ENCODE data around the gene FANK1.
"Not testable (repeated sequence)": the region's sequence is repeated elsewhere in the genome, so short reads cannot be mapped to it uniquely, and the experiment has no call there.

FANK1 gene, protein sequence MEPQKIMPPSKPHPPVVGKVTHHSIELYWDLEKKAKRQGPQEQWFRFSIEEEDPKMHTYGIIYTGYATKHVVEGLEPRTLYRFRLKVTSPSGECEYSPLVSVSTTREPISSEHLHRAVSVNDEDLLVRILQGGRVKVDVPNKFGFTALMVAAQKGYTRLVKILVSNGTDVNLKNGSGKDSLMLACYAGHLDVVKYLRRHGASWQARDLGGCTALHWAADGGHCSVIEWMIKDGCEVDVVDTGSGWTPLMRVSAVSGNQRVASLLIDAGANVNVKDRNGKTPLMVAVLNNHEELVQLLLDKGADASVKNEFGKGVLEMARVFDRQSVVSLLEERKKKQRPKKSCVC

DNA sequence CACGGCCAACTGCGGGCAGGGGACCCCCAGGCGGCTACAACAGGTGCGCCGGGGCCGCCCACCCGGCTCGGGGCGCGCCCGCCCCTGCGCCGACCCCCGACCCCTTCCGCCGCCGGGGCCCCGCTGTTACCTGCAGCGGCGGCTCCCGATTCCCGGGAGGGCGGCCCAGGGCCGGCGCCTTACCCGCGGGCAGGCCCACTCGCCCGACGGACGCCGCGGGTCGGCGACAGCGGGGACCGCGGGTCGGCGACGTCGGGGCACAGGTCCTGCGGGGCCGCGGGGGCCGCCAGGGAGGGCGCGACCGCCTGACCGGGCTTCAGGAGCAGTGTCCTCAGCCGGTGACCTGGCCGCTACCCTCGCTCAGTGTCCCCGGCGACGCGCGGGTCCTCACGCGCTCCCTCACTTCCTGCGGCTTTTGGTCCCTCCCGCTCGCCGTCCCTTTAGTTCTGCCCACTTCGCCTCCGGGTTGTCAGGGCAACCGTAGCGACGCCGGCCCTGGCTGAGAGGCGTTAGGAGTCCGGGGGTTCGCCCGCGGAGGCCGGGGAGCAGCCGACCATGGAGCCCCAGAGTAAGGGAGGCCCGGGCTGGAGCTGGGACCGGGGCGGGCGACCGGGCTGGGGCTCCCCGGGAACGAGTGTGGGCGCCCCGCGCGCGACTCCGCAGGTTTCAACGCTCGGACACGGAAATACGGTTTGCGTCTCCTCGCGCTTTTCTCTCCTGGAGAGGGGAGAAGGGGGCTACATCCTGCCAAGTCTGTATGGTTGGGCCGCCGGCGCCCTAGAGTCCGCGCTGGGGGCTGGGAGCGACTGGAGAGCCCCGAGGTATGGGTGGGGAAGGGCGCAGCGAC is at the start of gene FANK1:
Gene FANK1 (plus strand): TSS at position 477 of the 847 bp plus-strand sequence. CDS start 79 bp downstream, at position 556.
- DNase-seq (ENCODE audit: extremely low spot score), result peak; percentile 68
- TF ChIP-seq LEF1 (IDR thresholded peaks at IDR 0.05; ENCODE audit: borderline replicate concordance) (peak; percentile 43; the same call in 1 of the 2 replicates), L3MBTL2 (conservative IDR thresholded peaks at IDR 0.05) (peak; percentile 23; the same call in 1 of the 2 replicates)
- POLR2A ChIA-PET, CTCF ChIA-PET: not testable (repeated sequence)

DNA sequence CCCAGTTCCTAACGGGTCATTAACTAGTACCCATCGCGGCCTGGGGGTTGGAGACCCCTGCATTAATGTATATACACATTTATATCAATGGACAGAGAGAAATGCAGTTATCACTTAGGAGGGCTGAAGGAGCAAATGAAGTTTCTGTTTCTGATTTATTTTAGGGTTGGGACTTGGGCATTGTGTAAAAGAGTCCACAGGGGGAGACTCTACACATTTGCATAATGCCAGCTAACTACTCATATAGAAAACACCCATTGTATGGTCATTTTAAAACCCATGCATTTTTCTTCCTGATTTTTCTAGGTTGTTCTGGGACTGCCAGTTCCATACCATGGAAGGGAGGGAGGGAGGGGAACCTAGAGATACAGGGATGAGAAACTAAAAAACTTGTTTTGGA is 49.5 kb upstream of the FANK1 start:
- ChIA-PET CTCF (no interaction called here), POLR2A (no interaction called here)
- TF ChIP-seq SUZ12 (IDR thresholded peaks at IDR 0.05), result no peak
- no peak for TF ChIP-seq HDGF (IDR thresholded peaks at IDR 0.05; ENCODE audit: borderline replicate concordance)
- TF ChIP-seq ELF4 (IDR thresholded peaks at IDR 0.05), result no peak
- no peak for TF ChIP-seq SP1 (IDR thresholded peaks at IDR 0.05)
- TF ChIP-seq FOXA1 (IDR thresholded peaks at IDR 0.05), result no peak
- no peak for TF ChIP-seq NFRKB (IDR thresholded peaks at IDR 0.05)
- no peak for TF ChIP-seq CTBP1 (IDR thresholded peaks at IDR 0.05; ENCODE audit: borderline replicate concordance)
- no peak for DNase-seq (ENCODE audit: extremely low spot score)

DNA sequence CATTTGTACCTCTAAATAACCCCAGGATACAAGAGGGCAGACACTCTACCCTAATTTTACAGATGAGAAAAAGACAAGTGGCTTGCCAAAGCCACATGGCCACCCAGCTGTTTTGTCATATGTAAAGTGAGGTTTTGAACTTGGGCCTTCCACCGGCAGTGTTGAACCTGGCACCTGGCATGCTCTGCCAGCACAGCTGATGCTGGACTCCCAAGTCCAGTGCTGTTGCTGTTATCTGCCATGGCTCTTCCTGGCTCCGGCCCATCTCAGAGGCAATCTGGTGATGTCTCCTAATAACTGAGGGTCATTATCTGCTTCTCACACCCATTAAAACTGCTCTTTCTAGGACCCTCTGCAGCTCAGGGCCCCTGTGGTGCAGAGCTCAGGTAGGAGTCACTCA is 48.0 kb upstream of the FANK1 start:
- ChIA-PET POLR2A (no interaction called here), CTCF (no interaction called here)
- no peak for TF ChIP-seq TARDBP (IDR thresholded peaks at IDR 0.05)
- no peak for TF ChIP-seq ARNT (IDR thresholded peaks at IDR 0.05)
- no peak for TF ChIP-seq HDGF (IDR thresholded peaks at IDR 0.05; ENCODE audit: borderline replicate concordance)
- TF ChIP-seq ELF4 (IDR thresholded peaks at IDR 0.05), result no peak
- TF ChIP-seq, protein P1, sequence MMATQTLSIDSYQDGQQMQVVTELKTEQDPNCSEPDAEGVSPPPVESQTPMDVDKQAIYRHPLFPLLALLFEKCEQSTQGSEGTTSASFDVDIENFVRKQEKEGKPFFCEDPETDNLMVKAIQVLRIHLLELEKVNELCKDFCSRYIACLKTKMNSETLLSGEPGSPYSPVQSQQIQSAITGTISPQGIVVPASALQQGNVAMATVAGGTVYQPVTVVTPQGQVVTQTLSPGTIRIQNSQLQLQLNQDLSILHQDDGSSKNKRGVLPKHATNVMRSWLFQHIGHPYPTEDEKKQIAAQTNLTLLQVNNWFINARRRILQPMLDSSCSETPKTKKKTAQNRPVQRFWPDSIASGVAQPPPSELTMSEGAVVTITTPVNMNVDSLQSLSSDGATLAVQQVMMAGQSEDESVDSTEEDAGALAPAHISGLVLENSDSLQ (IDR thresholded peaks at IDR 0.05), result no peak
- DNase-seq (ENCODE audit: extremely low spot score), result no peak

DNA sequence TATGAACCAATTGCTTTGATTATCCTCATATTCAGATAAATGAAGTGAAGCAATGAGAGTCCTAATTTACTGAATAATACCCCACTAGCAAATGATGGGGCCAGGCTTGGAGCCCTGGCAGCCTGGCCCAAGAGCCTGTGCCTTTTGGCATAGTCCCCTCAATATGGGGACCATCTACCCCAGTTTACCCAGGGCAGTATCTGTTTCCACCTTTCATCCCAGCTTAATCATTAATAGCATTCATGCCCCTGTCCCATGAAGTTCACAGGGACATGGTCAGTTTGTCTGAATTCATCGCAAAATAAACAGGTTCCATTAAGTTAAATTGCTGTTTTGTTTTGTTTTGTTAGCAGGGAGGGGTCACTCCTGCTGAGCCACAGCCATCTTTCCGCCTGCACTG is 47.5 kb upstream of the FANK1 start:
- TF ChIP-seq CTBP1 (IDR thresholded peaks at IDR 0.05; ENCODE audit: borderline replicate concordance), result no peak
- TF ChIP-seq ZNF384 (IDR thresholded peaks at IDR 0.05), result no peak
- no peak for TF ChIP-seq FOXM1 (IDR thresholded peaks at IDR 0.05; ENCODE audit: borderline replicate concordance)
- TF ChIP-seq SP1 (IDR thresholded peaks at IDR 0.05), result no peak
- TF ChIP-seq BHLHE40 (IDR thresholded peaks at IDR 0.05; ENCODE audit: borderline replicate concordance), result no peak
- no peak for DNase-seq (ENCODE audit: extremely low spot score)
- ChIA-PET POLR2A (no interaction called here), CTCF (no interaction called here)

DNA sequence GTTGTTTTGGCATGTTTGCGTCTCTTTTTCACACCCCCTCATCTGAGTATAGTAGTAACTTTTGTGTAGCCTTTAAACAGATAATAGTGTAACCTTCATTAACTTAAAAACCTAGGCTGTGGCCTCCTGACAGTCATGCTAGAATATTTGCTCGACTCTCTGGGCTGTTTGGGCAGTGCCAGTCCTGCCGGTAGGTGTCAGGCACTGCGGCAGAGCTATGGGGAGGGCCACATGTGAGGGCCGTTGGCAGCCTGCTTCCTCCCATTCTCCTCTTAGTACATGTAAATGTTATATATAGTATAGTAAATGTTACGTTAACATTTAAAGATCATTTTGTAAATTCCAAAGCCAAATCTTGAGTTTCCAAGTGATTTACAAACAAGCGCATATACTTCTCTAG is 46.9 kb upstream of the FANK1 start:
- TF ChIP-seq, protein P1 (IDR thresholded peaks at IDR 0.05), result no peak
- TF ChIP-seq FOXM1 (IDR thresholded peaks at IDR 0.05; ENCODE audit: borderline replicate concordance), result no peak
- no peak for TF ChIP-seq HDGF (IDR thresholded peaks at IDR 0.05; ENCODE audit: borderline replicate concordance)
- no peak for TF ChIP-seq ELF4 (IDR thresholded peaks at IDR 0.05)
- TF ChIP-seq FOXK2 (IDR thresholded peaks at IDR 0.05), result no peak
- TF ChIP-seq BHLHE40 (IDR thresholded peaks at IDR 0.05; ENCODE audit: borderline replicate concordance), result no peak
- TF ChIP-seq CTBP1 (IDR thresholded peaks at IDR 0.05; ENCODE audit: borderline replicate concordance), result no peak
- TF ChIP-seq ZNF384 (IDR thresholded peaks at IDR 0.05), result no peak
- no peak for TF ChIP-seq L3MBTL2 (conservative IDR thresholded peaks at IDR 0.05)
- TF ChIP-seq FOXA1 (IDR thresholded peaks at IDR 0.05), result no peak
- TF ChIP-seq TARDBP (IDR thresholded peaks at IDR 0.05), result no peak
- DNase-seq (ENCODE audit: extremely low spot score), result no peak
- ChIA-PET CTCF (no interaction called here), POLR2A (no interaction called here)

DNA sequence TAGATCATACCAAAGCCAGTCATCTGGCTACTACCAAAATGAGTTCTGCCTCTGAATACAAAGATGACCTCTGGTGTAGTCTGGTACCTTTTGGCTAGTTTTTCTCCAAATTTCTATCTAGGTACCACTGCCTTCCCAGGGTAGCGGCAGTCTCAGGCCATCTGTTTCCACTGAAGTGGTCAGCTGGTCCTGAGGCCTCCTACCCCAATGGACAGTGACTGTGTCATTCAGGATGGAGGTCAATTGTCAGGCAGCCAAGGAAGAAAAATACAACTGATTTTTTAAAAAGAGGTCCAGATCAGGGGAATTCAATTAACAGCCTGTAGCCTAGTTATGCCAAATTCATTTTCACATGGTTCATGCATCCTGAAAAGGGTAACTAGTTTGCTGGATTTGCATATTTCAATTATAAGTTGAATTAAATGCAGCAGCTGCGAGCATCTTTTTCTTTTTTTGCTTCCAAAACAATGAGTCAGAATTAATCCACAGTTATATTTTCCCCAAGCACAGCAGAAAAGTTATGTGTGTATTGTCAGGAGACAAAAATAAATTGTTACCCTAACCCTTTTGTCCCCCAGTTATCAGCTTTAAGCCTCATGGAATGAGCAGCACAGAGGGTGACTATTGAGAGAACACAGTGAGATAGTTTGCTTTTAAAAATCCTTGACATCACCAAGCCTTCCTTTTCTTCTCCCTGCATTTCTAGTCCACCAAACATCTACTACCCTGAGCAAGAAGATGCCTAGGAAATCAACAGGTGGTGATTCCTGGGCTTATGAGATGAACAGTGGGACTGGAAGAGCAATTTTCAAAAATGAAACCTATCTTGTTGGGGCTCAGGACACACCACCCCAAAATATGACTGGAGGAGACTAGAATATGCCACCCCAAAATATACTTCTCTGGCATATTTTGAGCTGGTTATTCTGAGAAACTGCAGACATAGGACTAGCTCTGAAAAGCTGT is 45.3 kb upstream of the FANK1 start:
- no peak for DNase-seq (ENCODE audit: extremely low spot score)
- POLR2A ChIA-PET, result no interaction called here
- CTCF ChIA-PET, result no interaction called here
- no peak for TF ChIP-seq ZNF384 (IDR thresholded peaks at IDR 0.05)

DNA sequence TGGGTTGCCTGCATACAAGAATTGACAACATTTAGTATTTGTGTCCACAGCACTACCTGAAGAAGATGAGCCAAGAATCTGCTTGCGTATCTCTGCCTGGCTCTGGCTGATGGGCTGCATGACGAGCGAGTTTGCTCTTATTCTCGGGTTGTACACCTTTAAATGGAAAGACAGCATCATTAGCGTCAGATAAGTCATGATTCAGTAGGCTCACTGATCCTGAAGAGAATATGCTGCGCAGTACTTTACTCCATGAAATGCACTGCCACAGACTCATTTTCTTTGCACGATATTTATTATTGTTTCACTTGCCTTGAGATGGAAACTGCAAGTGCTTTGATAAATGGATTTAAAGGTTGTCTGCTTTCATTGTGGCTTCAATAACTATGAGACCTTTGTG is 43.9 kb upstream of the FANK1 start:
- ChIA-PET CTCF (no interaction called here), POLR2A (no interaction called here)
- TF ChIP-seq FOXM1 (IDR thresholded peaks at IDR 0.05; ENCODE audit: borderline replicate concordance), result no peak
- TF ChIP-seq HDGF (IDR thresholded peaks at IDR 0.05; ENCODE audit: borderline replicate concordance), result no peak
- no peak for TF ChIP-seq LEF1 (IDR thresholded peaks at IDR 0.05; ENCODE audit: borderline replicate concordance)
- TF ChIP-seq SP1 (IDR thresholded peaks at IDR 0.05), result no peak
- TF ChIP-seq ELF4 (IDR thresholded peaks at IDR 0.05), result no peak
- TF ChIP-seq FOXA1 (IDR thresholded peaks at IDR 0.05), result no peak
- TF ChIP-seq SUZ12 (IDR thresholded peaks at IDR 0.05), result no peak
- no peak for TF ChIP-seq ZNF384 (IDR thresholded peaks at IDR 0.05)
- TF ChIP-seq NFRKB (IDR thresholded peaks at IDR 0.05), result no peak

More for the DNA sequence above, 43.9 kb upstream of the FANK1 start:
- no peak for DNase-seq (ENCODE audit: extremely low spot score)
